ENCODE data around the gene TNNT1.

The TNNT1 gene

GRCh38 chr19:55152017-55152416 lies 3.0 kb upstream of the TNNT1 start:
- H3K4me3 ChIP-seq (ENCODE audit: low read depth, low read length) = no peak overlapping the region
- no peak for TF ChIP-seq CTCF (IDR thresholded peaks at IDR 0.05; ENCODE audit: control insufficient read depth, extremely low read depth, insufficient read depth)

GRCh38 chr19:55147545-55148251 lies 1.3 kb downstream of the TNNT1 start:
- no peak for TF ChIP-seq CTCF (IDR thresholded peaks at IDR 0.05; ENCODE audit: control insufficient read depth, extremely low read depth, insufficient read depth)
- H3K4me3 ChIP-seq (ENCODE audit: low read depth, low read length) = no peak overlapping the region
- DNase-seq (ENCODE audit: low read depth) = no peak

More at GRCh38 chr19:55152017-55152416, 3.0 kb upstream of the TNNT1 start:
- DNase-seq (ENCODE audit: low read depth) = no peak

- DNase-seq (ENCODE audit: low read depth) = no peak
- no peak overlapping the region for H3K4me3 ChIP-seq (ENCODE audit: low read depth, low read length)
- TF ChIP-seq CTCF (IDR thresholded peaks at IDR 0.05; ENCODE audit: control insufficient read depth, extremely low read depth, insufficient read depth) = no peak
Observed at GRCh38 chr19:55146705-55147273, 2.2 kb downstream of the TNNT1 start.

GRCh38 chr19:55146078-55146704 lies 2.8 kb downstream of the TNNT1 start:
- H3K4me3 ChIP-seq (ENCODE audit: low read depth, low read length) = no peak overlapping the region
- no peak for DNase-seq (ENCODE audit: low read depth)
- TF ChIP-seq CTCF (IDR thresholded peaks at IDR 0.05; ENCODE audit: control insufficient read depth, extremely low read depth, insufficient read depth) = peak; percentile 36

- no peak overlapping the region for H3K4me3 ChIP-seq (ENCODE audit: low read depth, low read length)
- no peak for TF ChIP-seq CTCF (IDR thresholded peaks at IDR 0.05; ENCODE audit: control insufficient read depth, extremely low read depth, insufficient read depth)
- no peak for DNase-seq (ENCODE audit: low read depth)
Observed at GRCh38 chr19:55145232-55145631, 3.8 kb downstream of the TNNT1 start.

GRCh38 chr19:55141696-55142095 lies 7.3 kb downstream of the TNNT1 start:
- H3K4me3 ChIP-seq (ENCODE audit: low read depth, low read length) = no peak overlapping the region
- DNase-seq (ENCODE audit: low read depth) = no peak
- TF ChIP-seq CTCF (IDR thresholded peaks at IDR 0.05; ENCODE audit: control insufficient read depth, extremely low read depth, insufficient read depth) = no peak
